Measurements from ENCODE around the gene SYNE2. TPM values are rescaled to one million over a fixed set of nuclear protein-coding genes. Genes with fewer than 3 reads are reported as not detected.
A peak's percentile ranks its signal among the peaks of the same experiment; 100 is the strongest.
"Not testable (repeated sequence)": the region's sequence is repeated elsewhere in the genome, so short reads cannot be mapped to it uniquely, and the experiment has no call there.

SYNE2 gene
- total RNA-seq, result 10 to 100 TPM; 48.5 to 66.9 TPM

DNA sequence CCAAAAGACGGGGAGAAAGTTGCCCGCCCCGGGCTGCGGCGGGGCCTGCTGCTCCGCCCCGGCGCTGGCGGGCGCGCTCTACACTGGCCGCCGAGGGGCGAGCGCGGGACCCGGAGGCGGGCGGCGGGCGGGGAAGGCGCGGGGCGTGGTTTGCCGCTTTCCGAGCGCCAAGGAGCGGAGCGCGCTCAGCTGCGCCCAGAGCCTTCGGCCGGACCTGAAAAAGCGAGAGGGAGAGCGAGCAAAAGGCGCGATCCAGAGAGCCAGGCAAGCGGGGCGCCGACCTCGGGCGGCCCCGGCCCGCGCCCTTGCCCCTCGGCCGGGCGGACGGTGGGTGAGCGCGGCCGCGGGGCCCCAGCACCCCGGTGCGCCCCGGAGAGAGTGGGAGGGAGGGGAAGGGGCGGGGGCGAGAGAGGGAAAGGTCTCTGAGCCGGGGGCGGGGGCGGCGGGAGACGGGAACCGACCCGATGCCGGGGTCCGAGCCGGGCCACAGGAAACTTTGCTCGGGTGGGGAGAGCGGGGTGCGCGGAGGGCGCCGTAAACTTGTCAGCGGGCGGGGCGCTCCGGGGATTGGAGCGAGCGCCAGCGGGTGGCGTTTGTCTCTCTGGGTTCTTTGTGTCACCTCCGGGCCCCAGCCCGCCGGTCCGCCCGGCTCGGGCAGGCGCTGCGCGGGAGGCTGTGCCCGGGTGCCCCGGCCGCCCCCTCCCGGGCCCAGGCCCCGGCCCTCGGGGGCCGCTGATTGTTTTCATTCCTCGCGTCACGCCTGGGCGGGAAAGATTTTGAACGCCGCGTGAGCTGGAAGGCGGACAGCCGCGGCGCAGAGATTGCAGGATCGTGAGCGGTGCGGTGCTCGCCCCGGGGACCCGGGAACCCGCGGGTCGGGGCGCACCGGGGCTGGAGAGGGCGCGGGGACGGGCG, at the start of gene SYNE2:
TSS of gene SYNE2 (plus strand) at position 188 of the 915 bp plus-strand sequence. CDS start 56,145 bp downstream, outside the sequence.
- no peaks in the 10 kb centered on the region for H3K9me3 Mint-ChIP-seq
- peak within 1 kb of the TSS; percentile 95 for H3K27ac Mint-ChIP-seq
- peak; percentile 82 for ATAC-seq (replicated peaks)
- peaks cover 9% of the 10 kb centered on the region for H3K36me3 Mint-ChIP-seq (ENCODE audit: low read depth)
- H3K27me3 Mint-ChIP-seq, result no peaks in the 10 kb centered on the region
- peaks cover 28% of the 10 kb centered on the region for H3K4me1 Mint-ChIP-seq
- peak within 1 kb of the TSS; percentile 96 for H3K4me3 Mint-ChIP-seq

- H3K9me3 Mint-ChIP-seq; H3K36me3 Mint-ChIP-seq (ENCODE audit: low read depth); ATAC-seq (replicated peaks); H3K27ac Mint-ChIP-seq; H3K4me1 Mint-ChIP-seq; H3K4me3 Mint-ChIP-seq; H3K27me3 Mint-ChIP-seq: not testable (repeated sequence)
Measured at GRCh38 chr14:63803221-63803791, 49.5 kb upstream of the SYNE2 start.

GRCh38 chr14:63806064-63806463, 46.7 kb upstream of the SYNE2 start:
- H3K27ac Mint-ChIP-seq; H3K27me3 Mint-ChIP-seq; H3K36me3 Mint-ChIP-seq (ENCODE audit: low read depth); H3K4me1 Mint-ChIP-seq; H3K4me3 Mint-ChIP-seq; ATAC-seq (replicated peaks); H3K9me3 Mint-ChIP-seq: not testable (repeated sequence)

DNA sequence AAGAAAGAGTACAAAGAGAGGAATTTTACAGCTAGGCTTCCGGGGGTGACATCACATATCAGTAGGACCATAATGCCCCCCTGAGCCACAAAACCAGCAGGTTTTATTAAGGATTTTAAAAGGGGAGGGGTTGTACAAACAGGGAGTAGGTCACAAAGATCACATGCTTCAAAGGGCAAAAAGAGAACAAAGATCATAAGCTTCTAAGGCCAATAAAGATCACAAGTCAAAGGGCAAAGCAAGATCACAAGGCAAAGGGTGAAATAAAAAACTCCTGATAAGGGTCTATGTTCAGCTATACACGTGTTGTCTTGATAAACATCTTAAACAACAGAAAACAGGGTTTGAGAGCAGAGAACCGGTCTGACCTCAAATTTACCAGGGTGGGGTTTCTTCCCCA, 41.1 kb upstream of the SYNE2 start:
- not testable (repeated sequence) for H3K27ac Mint-ChIP-seq; ATAC-seq (replicated peaks); H3K4me3 Mint-ChIP-seq; H3K27me3 Mint-ChIP-seq; H3K4me1 Mint-ChIP-seq; H3K36me3 Mint-ChIP-seq (ENCODE audit: low read depth); H3K9me3 Mint-ChIP-seq

GRCh38 chr14:63833728-63834127, 19.1 kb upstream of the SYNE2 start:
- ATAC-seq (replicated peaks), result no peak
- H3K27ac Mint-ChIP-seq, result no peak overlapping the region
- H3K27me3 Mint-ChIP-seq, result no peaks in the 10 kb centered on the region
- H3K9me3 Mint-ChIP-seq, result no peaks in the 10 kb centered on the region
- H3K4me3 Mint-ChIP-seq, result no peak overlapping the region
- H3K36me3 Mint-ChIP-seq (ENCODE audit: low read depth), result no peaks in the 10 kb centered on the region
- no peaks in the 10 kb centered on the region for H3K4me1 Mint-ChIP-seq

- H3K27me3 Mint-ChIP-seq, result no peaks in the 10 kb centered on the region
- peaks cover 4% of the 10 kb centered on the region for H3K9me3 Mint-ChIP-seq
- no peaks in the 10 kb centered on the region for H3K36me3 Mint-ChIP-seq (ENCODE audit: low read depth)
- no peak overlapping the region for H3K27ac Mint-ChIP-seq
- no peak overlapping the region for H3K4me3 Mint-ChIP-seq
- H3K4me1 Mint-ChIP-seq, result no peaks in the 10 kb centered on the region
- ATAC-seq (replicated peaks), result peak; percentile 69
Measured at GRCh38 chr14:63840981-63841380, 11.8 kb upstream of the SYNE2 start.

- Mint-ChIP-seq H3K27me3 (no peaks in the 10 kb centered on the region), H3K36me3 (ENCODE audit: low read depth) (no peaks in the 10 kb centered on the region), H3K4me3 (no peak overlapping the region), H3K9me3 (peaks cover 4% of the 10 kb centered on the region), H3K4me1 (no peaks in the 10 kb centered on the region), H3K27ac (no peak overlapping the region)
- ATAC-seq (replicated peaks), result no peak
Measured at GRCh38 chr14:63843796-63844195, 9.0 kb upstream of the SYNE2 start.

- Mint-ChIP-seq H3K4me1 (no peaks in the 10 kb centered on the region), H3K36me3 (ENCODE audit: low read depth) (no peaks in the 10 kb centered on the region), H3K9me3 (no peaks in the 10 kb centered on the region), H3K27me3 (no peaks in the 10 kb centered on the region), H3K27ac (no peak overlapping the region), H3K4me3 (no peak overlapping the region)
- ATAC-seq (replicated peaks), result no peak
Measured at GRCh38 chr14:63848890-63849289, 3.9 kb upstream of the SYNE2 start.

GRCh38 chr14:63852271-63852816, 460 bp upstream of the SYNE2 start:
- Mint-ChIP-seq H3K9me3 (no peaks in the 10 kb centered on the region), H3K27ac (peak overlapping the region; percentile 72)

DNA sequence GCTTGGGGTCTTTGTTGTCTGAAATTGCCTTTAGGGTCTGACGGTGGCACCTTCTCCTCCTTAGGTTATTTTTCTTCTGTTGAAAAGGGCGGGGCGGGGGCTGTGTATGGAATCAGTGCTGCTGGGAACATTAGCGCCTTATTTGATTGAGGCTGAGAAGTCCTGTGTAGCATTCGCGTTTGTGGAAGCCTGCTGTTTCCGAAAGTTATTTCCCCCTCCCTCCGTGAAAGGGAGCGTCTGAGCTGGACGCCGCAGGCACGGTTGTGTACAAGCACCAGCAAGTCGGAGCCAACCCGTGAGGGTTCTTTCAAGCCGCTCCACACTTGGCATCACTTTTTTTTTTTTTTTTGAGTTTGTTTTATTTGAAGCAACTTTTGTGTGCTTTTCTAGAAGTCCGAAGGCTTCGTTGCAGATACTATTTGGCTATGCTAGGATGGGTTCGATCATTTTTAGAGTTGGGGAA, 1.1 kb downstream of the SYNE2 start:
- Mint-ChIP-seq H3K27ac (peak overlapping the region; percentile 95), H3K4me1 (peaks cover 28% of the 10 kb centered on the region), H3K27me3 (no peaks in the 10 kb centered on the region), H3K9me3 (no peaks in the 10 kb centered on the region), H3K36me3 (ENCODE audit: low read depth) (peaks cover 9% of the 10 kb centered on the region), H3K4me3 (peak overlapping the region; percentile 96)
- peak; percentile 46 for ATAC-seq (replicated peaks)

More at GRCh38 chr14:63852271-63852816, 460 bp upstream of the SYNE2 start:
- H3K27me3 Mint-ChIP-seq, result no peaks in the 10 kb centered on the region
- no peak for ATAC-seq (replicated peaks)
- peak overlapping the region; percentile 96 for H3K4me3 Mint-ChIP-seq
- H3K36me3 Mint-ChIP-seq (ENCODE audit: low read depth), result peaks cover 3% of the 10 kb centered on the region
- H3K4me1 Mint-ChIP-seq, result peaks cover 22% of the 10 kb centered on the region

DNA sequence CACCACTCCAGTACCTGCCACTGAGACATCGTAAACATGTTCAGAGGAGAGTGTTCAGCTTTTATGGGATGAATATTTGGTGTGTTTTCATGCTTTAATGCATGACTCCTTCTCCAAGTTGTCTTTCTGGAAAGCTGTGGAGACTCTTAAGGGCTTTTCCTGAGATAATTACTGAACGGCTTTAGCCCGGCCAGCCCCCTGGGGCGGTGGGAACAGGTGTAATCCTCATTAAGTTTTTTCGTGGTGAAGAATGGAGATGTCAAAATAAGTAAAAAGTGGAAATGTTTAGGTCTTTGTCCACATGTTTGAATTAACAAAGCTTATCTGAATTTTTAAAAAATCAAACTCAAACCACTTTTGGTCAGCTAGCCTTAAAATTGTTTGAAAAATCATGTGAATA, 1.5 kb downstream of the SYNE2 start:
- Mint-ChIP-seq H3K4me1 (peaks cover 28% of the 10 kb centered on the region), H3K27ac (peak overlapping the region; percentile 95), H3K4me3 (peak overlapping the region; percentile 96), H3K9me3 (no peaks in the 10 kb centered on the region), H3K36me3 (ENCODE audit: low read depth) (peaks cover 9% of the 10 kb centered on the region), H3K27me3 (no peaks in the 10 kb centered on the region)
- ATAC-seq (replicated peaks), result no peak

DNA sequence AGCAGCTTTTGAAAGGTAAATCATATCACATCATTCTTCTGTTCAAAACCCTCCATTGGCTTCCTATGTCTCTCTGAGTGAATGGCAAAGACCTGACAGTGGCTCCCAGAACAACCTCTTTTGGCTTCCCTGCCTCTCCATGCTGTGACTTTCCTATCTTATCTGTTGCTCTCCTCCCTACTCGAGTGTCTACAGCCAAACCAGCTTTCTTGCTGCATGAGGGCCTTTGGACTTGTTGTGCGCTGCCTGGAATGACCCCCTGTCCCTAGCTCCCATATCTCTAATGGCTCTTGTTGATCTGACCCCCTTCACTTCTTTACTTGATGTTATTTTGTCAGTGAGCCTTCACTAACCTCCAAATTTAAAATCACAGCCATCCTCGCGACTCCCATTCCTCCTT, 2.5 kb downstream of the SYNE2 start:
- Mint-ChIP-seq H3K4me3 (peak overlapping the region; percentile 96), H3K27me3 (no peaks in the 10 kb centered on the region), H3K36me3 (ENCODE audit: low read depth) (peaks cover 9% of the 10 kb centered on the region), H3K27ac (peak overlapping the region; percentile 35), H3K9me3 (no peaks in the 10 kb centered on the region), H3K4me1 (peaks cover 35% of the 10 kb centered on the region)
- ATAC-seq (replicated peaks), result no peak

DNA sequence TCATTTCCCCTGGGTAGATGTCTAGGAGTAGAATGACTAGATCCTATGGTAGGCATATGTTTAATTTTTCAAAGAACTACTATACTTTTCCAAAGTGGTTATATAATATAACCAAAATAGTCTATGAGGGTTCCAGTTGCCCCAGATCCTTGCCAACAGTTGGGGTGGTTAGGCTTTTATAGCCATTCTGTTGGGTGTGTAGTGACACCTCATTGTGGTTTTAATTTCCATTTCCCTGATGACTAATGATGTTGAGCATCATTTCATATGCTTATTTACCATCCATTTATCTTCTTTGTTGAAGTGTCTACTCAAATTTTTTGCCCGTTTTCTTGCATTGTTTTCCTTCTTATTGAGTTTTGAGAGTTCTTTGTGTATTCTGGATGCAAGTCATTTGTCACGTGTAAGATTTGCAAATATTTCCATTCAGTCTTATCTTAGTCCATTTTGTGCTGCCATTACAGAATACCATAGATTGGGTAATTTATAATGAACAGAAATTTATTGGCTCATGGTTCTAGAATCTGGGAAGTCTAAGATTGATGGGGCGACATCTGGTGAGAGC, 4.7 kb downstream of the SYNE2 start:
- peak overlapping the region; percentile 64 for H3K4me3 Mint-ChIP-seq

DNA sequence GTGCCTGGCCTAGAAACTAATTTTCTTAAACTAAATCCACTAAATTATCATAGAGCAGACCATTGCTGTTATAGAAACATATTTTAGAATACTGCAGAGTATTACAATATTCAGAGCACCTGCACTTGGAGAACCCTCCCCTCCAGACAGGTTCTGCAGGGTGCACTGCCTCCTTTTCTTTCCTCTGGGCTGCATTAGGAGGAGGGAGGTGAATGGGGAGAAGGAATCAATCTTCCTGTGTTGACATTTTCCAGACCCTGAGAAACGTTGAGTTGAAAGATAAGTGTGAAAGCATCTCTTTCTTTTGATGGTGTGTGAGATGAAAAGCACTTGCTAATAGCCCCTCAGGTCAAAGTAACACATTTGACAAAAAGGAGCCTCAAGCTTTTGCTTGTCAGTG, 7.3 kb downstream of the SYNE2 start:
- H3K27ac Mint-ChIP-seq, result peak overlapping the region; percentile 61
- peaks cover 45% of the 10 kb centered on the region for H3K4me1 Mint-ChIP-seq
- peak overlapping the region; percentile 35 for H3K4me3 Mint-ChIP-seq
- no peak for ATAC-seq (replicated peaks)
- no peaks in the 10 kb centered on the region for H3K9me3 Mint-ChIP-seq
- H3K36me3 Mint-ChIP-seq (ENCODE audit: low read depth), result peaks cover 15% of the 10 kb centered on the region
- H3K27me3 Mint-ChIP-seq, result no peaks in the 10 kb centered on the region

More for the DNA sequence above, 4.7 kb downstream of the SYNE2 start:
- Mint-ChIP-seq H3K4me1 (peaks cover 39% of the 10 kb centered on the region), H3K27me3 (no peaks in the 10 kb centered on the region), H3K36me3 (ENCODE audit: low read depth) (peaks cover 9% of the 10 kb centered on the region), H3K27ac (peak overlapping the region; percentile 86), H3K9me3 (no peaks in the 10 kb centered on the region)
- peak; percentile 55 for ATAC-seq (replicated peaks)

Data from activated T-helper 17 cell treated with anti-CD3 and anti-CD28 coated beads, Interleukin-2, amount 50 U/mL, for 72 hours (primary cell).